HG03565 (cell line): Measurements from ENCODE around the gene ZNF234.
"Not testable (repeated sequence)": the region's sequence is repeated elsewhere in the genome, so short reads cannot be mapped to it uniquely, and the experiment has no call there.

Source experiments
- ATAC-seq: cut with Tn5 transposase; IDR thresholded peaks from one replicate; pipeline ENCODE4 v1.9.1; 2021; ENCODE audit warnings: mild to moderate bottlenecking, moderate library complexity; ENCODE audit not compliant: unreplicated experiment

ZNF234 gene

GRCh38 chr19:44180968-44181367 is 39.6 kb downstream of the ZNF234 start:
- no peak for ATAC-seq

DNA sequence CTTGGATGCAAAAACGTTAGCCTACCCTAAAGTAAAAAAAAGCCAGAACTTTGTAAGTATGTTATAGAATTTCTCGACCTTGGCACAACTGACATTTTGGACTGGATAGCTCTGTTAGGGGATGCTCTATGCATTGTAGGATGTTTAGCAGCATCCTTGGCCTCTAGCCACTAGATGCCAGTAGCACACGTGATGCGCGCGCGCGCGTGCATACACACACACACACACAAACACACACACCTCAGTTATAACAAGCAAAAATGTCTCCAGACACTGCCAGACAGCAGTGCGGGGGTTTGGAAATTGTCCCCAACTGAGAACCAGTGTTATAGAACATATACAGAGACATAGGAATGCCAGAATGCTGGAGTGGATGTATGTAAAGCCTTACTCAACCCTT is 40.8 kb downstream of the ZNF234 start:
- ATAC-seq, result no peak

DNA sequence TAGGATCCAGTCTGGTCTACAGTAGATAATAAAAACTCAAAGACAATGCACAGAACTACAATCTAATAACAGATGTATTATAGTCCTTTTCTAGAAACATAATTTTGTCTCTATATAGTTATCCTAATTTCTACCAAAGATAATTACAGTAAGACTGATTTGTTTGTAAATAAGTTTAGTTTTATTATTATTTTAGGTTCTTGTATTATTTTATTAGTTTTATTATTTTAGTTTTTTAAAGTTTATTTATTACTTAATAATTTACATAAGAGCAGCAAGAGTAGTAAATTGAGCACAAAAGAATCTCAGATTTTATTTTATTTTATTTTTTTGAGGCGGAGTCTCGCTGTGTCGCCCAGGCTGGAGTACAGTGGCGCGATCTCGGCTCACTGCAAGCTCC is 48.7 kb downstream of the ZNF234 start:
- no peak for ATAC-seq

- ATAC-seq, result no peak
These were observed 50.8 kb downstream of the ZNF234 start for GRCh38 chr19:44192127-44192526.

- no peak for ATAC-seq
These were observed 55.4 kb downstream of the ZNF234 start for GRCh38 chr19:44196772-44197171.

DNA sequence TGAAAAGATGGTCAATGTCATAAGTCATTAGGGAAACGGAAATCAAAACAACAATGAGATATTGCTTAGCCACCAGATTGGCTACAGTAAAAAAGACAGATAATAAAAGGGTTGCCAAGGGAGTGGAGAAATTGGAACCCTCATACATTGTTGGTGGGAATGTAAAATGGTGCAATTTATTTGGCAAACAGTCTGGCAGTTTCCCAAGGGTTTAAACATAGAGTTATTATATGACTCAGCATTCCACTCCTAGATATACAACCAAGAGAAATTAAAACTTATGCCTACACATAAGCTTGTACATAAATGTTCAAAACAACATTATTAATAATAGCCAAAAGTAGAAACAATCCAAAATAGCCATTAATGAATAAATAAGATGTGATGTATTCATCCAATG is 61.1 kb downstream of the ZNF234 start:
- ATAC-seq, result no peak

GRCh38 chr19:44202974-44203373 is 61.6 kb downstream of the ZNF234 start:
- ATAC-seq, result no peak

- ATAC-seq, result not testable (repeated sequence)
These were observed 62.5 kb downstream of the ZNF234 start for GRCh38 chr19:44203877-44204276.

DNA sequence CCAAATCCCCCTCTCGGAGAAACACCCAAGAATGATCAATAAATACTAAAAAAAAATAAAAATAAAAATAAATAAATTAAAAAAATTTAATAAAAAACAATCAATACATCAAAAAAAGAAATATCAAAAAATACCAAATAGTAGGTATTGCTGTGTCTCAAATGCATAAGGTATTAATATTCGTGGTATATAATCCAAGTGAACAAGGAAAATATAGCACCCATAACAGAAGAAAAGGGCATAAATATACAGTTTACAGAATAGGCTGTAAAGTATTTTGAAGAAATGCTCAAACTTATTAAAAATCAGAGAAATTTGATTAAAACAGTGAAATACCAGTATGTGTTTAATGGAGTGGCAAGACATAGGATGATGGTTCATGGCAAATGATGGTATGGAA is 63.4 kb downstream of the ZNF234 start:
- no peak for ATAC-seq

DNA sequence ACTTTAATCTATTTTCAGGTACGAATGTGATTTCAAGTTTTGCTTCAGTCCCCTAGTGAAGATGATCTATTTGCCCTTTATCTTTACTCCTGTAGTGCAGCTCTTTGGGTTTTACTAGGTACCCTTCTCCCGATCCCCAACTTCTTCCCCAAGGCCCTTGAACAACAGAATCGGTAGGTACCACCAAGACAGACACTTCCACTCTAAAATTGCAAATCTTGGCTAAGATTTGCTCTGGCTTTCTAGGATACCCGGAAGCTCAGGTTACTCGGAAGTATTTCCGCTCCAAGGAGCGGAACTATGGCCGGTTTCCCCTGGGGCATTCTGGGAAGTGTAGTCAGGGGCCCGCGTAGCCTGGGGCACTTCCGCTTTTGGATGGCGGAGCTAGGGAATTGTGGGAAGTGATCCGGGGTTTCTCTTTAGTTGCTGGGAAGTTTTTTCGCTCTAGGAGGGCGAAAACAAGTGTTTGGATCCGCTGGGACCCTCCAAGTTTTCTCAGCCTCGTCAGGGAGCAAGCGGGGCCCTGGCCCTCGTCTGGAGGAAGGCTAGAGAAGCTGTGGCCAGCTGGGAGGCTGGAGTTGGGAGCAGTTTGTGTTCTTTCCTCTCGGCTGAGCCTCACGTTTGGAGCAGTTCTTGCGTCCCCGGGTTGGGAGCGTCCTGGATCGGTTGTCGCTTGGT is 65.9 kb downstream of the ZNF234 start:
- peak; percentile 83 for ATAC-seq
